ENCODE results near the gene C5orf47.

DNA sequence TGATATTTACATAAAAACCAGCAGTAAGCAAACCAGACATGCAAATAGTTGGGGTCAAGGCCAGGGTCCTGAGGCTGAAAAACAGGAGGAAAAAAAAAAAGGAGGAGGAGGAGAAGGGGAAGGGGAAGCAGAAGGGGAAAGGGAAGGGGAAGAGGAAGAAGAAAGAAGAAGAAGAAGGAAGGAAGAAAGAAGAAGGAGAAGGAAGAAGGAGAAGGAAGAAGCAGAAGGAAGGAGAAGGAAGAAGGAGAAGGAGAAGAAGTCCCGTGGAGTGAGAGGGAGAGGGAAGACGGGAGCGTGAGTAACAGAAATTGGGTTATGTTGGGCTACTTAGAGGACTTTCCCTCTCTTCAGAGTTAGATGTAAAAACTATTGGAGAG, 31.9 kb downstream of the C5orf47 start:
- TF ChIP-seq, protein P1, sequence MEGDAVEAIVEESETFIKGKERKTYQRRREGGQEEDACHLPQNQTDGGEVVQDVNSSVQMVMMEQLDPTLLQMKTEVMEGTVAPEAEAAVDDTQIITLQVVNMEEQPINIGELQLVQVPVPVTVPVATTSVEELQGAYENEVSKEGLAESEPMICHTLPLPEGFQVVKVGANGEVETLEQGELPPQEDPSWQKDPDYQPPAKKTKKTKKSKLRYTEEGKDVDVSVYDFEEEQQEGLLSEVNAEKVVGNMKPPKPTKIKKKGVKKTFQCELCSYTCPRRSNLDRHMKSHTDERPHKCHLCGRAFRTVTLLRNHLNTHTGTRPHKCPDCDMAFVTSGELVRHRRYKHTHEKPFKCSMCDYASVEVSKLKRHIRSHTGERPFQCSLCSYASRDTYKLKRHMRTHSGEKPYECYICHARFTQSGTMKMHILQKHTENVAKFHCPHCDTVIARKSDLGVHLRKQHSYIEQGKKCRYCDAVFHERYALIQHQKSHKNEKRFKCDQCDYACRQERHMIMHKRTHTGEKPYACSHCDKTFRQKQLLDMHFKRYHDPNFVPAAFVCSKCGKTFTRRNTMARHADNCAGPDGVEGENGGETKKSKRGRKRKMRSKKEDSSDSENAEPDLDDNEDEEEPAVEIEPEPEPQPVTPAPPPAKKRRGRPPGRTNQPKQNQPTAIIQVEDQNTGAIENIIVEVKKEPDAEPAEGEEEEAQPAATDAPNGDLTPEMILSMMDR (IDR thresholded peaks at IDR 0.05): no peak
- no peak for TF ChIP-seq POLR2A (IDR thresholded peaks at IDR 0.05)
